ENCODE measurements around the gene COX10. TPM values are rescaled to one million over a fixed set of nuclear protein-coding genes. Genes with fewer than 3 reads are reported as not detected.
A peak's percentile ranks its signal among the peaks of the same experiment; 100 is the strongest.

COX10 gene
- total RNA-seq, 1 donor from 2014 or later, result 41.7 TPM

DNA sequence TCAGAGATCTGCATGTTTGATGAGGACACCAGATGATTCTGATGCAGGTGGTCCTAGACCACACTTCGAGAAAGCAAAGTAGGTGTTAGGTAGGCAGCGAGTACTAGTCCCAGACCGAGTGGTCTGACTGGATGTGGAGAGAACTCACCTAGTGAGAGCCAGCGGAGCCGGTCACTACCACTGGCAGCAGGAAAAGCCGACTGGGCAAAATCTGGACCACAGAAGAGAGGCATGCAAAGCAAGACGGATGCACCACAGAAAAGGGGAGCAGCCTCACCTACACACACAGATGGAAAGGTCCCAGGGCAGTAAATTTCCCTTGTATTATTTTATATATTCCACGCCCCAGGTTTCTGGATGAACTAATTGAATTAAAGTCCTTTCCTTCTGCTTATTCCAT is 13.5 kb downstream of the COX10 start:
- intact Hi-C loops (cut with micrococcal nuclease), result no loop called here
- DNase-seq (ENCODE audit: low spot score), result no peak
- Mint-ChIP-seq H3K27me3 (ENCODE audit: insufficient read depth) (no peaks in the 10 kb centered on the region), H3K36me3 (ENCODE audit: low read depth) (peaks cover 48% of the 10 kb centered on the region), H3K4me1 (ENCODE audit: low read depth) (peaks cover 54% of the 10 kb centered on the region), H3K4me3 (no peak overlapping the region), H3K27ac (peak overlapping the region; percentile 6), H3K9me3 (no peaks in the 10 kb centered on the region)

DNA sequence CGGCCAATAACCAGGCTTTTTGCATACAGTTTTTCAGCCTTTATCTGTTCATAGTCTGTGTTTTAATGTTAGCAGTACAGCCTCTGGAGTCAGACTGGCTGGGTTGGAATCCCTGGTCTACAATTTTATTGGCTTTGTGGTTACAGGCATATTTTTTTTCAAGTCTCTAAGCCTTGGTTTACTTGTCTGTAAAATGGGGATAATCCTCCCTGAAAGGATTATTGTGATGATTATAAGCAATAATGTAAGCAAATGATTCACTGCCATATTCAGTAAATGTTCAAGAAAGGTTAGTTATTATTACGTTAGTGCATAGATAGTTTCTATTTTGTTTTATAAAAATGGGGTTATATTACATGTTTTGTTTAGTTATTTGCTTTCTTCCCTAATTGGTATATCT is 15.7 kb downstream of the COX10 start:
- Mint-ChIP-seq H3K4me3 (no peak overlapping the region), H3K27me3 (ENCODE audit: insufficient read depth) (no peaks in the 10 kb centered on the region), H3K4me1 (ENCODE audit: low read depth) (peaks cover 58% of the 10 kb centered on the region), H3K36me3 (ENCODE audit: low read depth) (peaks cover 47% of the 10 kb centered on the region), H3K9me3 (no peaks in the 10 kb centered on the region), H3K27ac (no peak overlapping the region)
- intact Hi-C loops (cut with micrococcal nuclease), result no loop called here
- no peak for DNase-seq (ENCODE audit: low spot score)

DNA sequence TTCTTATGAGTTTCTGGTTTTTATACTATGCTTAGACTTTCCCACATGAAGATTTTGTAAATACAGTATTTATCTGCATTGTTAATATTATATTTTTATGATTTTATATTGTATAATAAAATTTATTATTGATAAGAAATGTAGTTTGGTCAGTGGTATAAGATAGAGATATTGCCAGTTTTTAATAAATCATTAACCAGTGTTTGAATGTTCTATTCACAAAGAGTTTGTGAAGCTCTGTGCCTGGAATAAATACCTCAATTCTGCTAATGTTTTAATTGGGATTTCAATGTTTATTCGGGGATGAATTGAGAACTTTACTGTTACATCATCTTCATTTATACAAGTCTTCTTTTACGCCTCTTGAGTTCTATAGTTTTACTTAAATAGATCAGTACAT is 16.9 kb downstream of the COX10 start:
- Mint-ChIP-seq H3K27me3 (ENCODE audit: insufficient read depth) (no peaks in the 10 kb centered on the region), H3K36me3 (ENCODE audit: low read depth) (peaks cover 39% of the 10 kb centered on the region), H3K4me3 (no peak overlapping the region), H3K9me3 (no peaks in the 10 kb centered on the region), H3K4me1 (ENCODE audit: low read depth) (peaks cover 54% of the 10 kb centered on the region), H3K27ac (no peak overlapping the region)
- intact Hi-C loops (cut with micrococcal nuclease), result no loop called here
- no peak for DNase-seq (ENCODE audit: low spot score)

DNA sequence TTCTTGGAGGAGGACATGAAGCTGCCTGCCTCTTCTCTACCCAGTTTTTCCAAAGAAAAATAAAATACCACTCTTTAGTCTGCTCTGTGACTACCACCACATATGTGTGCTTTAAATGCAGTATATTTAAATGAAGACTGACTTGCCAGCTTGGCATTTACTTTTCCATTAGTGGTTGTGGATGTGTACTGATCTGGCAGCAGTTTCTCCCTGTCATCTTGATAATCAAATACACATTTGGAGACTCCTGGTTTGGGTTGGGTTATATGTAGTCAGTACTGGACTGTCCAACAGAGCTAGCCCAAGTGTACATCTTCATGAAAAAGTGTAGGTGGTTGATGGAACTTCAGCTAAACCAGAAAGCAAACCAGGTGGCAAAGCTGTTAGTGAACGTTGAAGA is 19.9 kb downstream of the COX10 start:
- DNase-seq (ENCODE audit: low spot score), result no peak
- intact Hi-C loops (cut with micrococcal nuclease), result no loop called here
- Mint-ChIP-seq H3K27ac (no peak overlapping the region), H3K36me3 (ENCODE audit: low read depth) (peaks cover 28% of the 10 kb centered on the region), H3K9me3 (no peaks in the 10 kb centered on the region), H3K27me3 (ENCODE audit: insufficient read depth) (no peaks in the 10 kb centered on the region), H3K4me3 (no peak overlapping the region), H3K4me1 (ENCODE audit: low read depth) (peaks cover 62% of the 10 kb centered on the region)

DNA sequence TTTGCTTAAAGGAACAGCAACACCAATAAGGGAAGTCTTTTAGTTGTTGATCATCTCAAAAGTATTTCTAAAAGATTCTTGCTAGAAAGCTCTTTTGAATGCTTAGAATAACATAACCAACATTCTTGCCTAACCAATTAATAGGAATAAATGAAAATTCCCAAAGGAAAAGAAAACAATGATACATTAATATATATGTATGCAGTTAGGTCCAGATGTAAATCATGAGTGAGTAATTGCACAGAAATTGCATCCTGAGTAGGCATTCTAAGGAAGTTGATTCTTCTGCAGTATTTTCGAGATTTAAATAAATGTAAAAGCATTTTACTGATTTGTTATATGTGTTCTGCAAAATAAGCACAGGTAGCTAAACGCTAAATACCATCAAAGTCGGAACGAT is 22.1 kb downstream of the COX10 start:
- Mint-ChIP-seq H3K9me3 (no peaks in the 10 kb centered on the region), H3K27ac (no peak overlapping the region), H3K4me3 (no peak overlapping the region), H3K4me1 (ENCODE audit: low read depth) (peaks cover 75% of the 10 kb centered on the region), H3K27me3 (ENCODE audit: insufficient read depth) (no peaks in the 10 kb centered on the region), H3K36me3 (ENCODE audit: low read depth) (peaks cover 35% of the 10 kb centered on the region)
- DNase-seq (ENCODE audit: low spot score), result no peak
- intact Hi-C loops (cut with micrococcal nuclease), result no loop called here

- intact Hi-C loops (cut with micrococcal nuclease), result no loop called here
- Mint-ChIP-seq H3K4me1 (ENCODE audit: low read depth) (peaks cover 61% of the 10 kb centered on the region), H3K27ac (no peak overlapping the region), H3K36me3 (ENCODE audit: low read depth) (peaks cover 23% of the 10 kb centered on the region), H3K27me3 (ENCODE audit: insufficient read depth) (no peaks in the 10 kb centered on the region), H3K4me3 (no peak overlapping the region), H3K9me3 (no peaks in the 10 kb centered on the region)
- DNase-seq (ENCODE audit: low spot score), result no peak
Observed at GRCh38 chr17:14092808-14093207, 23.5 kb downstream of the COX10 start.

DNA sequence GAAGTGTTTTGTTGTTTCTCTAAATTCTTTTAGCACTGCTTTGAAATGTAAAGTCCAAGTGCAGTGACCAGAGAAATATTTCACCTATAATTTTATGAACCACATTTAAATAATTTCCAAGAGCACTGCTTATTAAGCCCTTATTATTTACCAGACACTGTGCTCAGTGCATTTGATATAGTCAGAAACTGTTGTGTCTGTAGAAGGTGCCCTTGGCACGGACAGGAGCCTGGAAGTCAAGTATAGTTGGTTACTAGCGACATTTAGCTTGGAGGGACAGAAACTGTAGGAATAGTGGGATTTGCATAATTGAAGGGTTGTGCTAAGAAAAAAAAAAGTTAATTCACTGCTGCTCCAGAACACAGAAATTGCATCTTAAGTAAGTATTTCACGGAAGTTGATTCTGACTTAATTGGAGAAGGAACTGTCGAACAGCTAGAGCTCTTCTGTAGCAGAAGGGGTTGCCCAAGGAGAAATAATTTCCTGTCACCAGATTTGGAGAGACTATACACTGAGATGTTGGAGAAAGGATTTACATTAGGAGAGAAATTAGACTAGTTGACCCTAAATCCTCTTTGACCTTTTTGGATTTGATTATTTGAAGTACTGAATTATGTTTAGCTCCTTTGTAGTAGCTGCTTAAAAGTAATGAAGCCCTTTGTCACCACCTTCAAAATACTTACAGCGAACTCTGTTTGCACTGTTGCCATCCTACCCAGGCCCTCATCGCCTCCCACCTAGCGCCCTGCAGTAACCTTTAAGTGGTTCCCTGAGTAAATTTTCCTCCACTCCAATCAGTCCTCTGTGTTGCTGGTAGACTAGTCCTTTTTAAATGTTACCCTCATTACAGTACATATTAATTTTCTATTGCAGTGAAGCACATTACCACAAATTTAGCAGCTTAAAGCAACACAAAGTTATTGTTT is 25.6 kb downstream of the COX10 start:
- Mint-ChIP-seq H3K27ac (no peak overlapping the region), H3K36me3 (ENCODE audit: low read depth) (peaks cover 12% of the 10 kb centered on the region), H3K27me3 (ENCODE audit: insufficient read depth) (no peaks in the 10 kb centered on the region), H3K4me1 (ENCODE audit: low read depth) (peaks cover 40% of the 10 kb centered on the region), H3K4me3 (no peak overlapping the region), H3K9me3 (no peaks in the 10 kb centered on the region)
- intact Hi-C loops (cut with micrococcal nuclease), result no loop called here
- DNase-seq (ENCODE audit: low spot score), result no peak

DNA sequence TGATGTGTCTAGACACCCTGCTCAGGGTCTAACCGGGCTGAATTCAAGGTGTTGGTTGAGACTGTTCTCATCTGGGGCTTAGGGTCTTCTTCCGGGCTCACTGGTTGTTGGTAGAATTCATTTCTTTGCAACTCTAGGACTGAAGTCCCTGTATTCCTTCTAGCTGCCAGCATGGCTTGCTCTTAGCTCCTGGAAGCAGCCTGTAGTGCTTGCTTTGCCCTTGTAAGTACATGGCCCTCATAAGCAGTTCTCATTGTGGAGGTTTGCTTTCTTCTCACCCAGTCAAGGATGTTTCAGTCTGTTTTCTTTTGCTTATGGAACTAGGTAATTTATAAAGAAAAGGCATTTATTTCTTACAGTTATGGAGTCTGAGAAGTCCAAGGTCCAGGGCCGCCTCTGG is 26.3 kb downstream of the COX10 start:
- H3K27me3 Mint-ChIP-seq (ENCODE audit: insufficient read depth), result no peaks in the 10 kb centered on the region
- H3K9me3 Mint-ChIP-seq, result no peaks in the 10 kb centered on the region
- H3K4me1 Mint-ChIP-seq (ENCODE audit: low read depth), result peaks cover 38% of the 10 kb centered on the region
- intact Hi-C loops (cut with micrococcal nuclease), result no loop called here
- DNase-seq (ENCODE audit: low spot score), result no peak
- no peak overlapping the region for H3K4me3 Mint-ChIP-seq
- H3K36me3 Mint-ChIP-seq (ENCODE audit: low read depth), result peaks cover 12% of the 10 kb centered on the region
- H3K27ac Mint-ChIP-seq, result no peak overlapping the region

DNA sequence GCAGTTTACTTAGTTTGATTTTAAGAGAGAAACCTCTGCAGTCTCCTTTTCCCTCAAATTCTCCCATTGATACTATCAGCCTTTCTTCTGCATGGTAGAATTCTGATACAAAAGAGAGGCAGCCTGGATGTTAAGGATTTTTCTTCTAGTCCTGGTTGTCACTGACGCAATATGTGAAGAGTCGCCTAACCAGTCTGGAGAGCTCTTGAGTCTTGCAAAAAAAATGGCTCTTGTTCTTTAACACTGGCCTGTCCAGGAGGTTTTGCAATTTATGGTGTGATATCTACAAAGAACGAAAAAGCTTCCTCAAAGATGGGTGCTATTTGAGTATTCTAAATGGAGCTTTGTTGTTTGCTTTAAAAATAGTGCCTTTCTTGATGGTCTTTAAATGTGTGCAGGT is 28.9 kb downstream of the COX10 start:
- Mint-ChIP-seq H3K27ac (no peak overlapping the region), H3K27me3 (ENCODE audit: insufficient read depth) (no peaks in the 10 kb centered on the region), H3K4me1 (ENCODE audit: low read depth) (peaks cover 21% of the 10 kb centered on the region), H3K4me3 (no peak overlapping the region), H3K9me3 (no peaks in the 10 kb centered on the region), H3K36me3 (ENCODE audit: low read depth) (peaks cover 22% of the 10 kb centered on the region)
- DNase-seq (ENCODE audit: low spot score), result no peak
- intact Hi-C loops (cut with micrococcal nuclease), result no loop called here

DNA sequence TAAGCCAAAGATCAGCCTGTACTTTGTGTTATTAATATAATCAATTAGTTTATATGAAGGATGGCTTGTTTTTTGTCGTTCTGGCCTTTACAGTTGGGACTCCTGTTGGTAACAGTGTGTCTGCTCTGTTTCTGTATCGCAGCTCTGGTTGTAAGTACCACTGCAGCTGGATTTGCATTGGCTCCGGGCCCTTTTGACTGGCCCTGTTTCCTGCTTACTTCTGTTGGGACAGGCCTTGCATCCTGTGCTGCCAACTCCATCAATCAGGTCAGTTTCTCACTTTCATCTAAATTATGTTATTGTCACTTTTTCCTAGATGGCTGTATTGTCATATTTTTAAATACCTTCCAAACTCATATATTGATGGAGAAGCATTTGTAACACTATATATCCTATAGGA is 32.7 kb downstream of the COX10 start:
- Mint-ChIP-seq H3K4me3 (no peak overlapping the region), H3K27me3 (ENCODE audit: insufficient read depth) (no peaks in the 10 kb centered on the region), H3K9me3 (no peaks in the 10 kb centered on the region), H3K27ac (no peak overlapping the region), H3K4me1 (ENCODE audit: low read depth) (peaks cover 13% of the 10 kb centered on the region), H3K36me3 (ENCODE audit: low read depth) (peaks cover 21% of the 10 kb centered on the region)
- intact Hi-C loops (cut with micrococcal nuclease), result no loop called here
- DNase-seq (ENCODE audit: low spot score), result no peak

DNA sequence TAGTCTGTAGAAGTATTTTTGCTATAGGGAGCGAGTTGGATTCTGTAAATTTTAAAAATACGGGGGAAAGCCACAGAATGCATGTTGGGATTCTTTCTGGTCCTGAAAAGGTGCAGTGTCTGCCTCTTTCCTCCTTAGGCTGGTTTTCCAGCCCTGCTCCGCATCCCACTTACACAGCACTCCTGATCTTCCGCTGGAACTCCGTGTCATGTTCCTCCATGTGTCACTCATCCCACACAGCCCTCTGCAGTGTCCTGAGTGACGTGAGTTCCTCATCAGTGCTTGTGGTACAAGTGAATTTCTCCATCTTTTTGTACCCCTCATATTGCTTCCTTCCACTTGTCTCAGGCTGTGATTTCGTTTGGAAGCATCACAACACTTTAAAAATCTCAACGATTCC is 34.5 kb downstream of the COX10 start:
- peaks cover 35% of the 10 kb centered on the region for H3K36me3 Mint-ChIP-seq (ENCODE audit: low read depth)
- DNase-seq (ENCODE audit: low spot score), result no peak

GRCh38 chr17:14104734-14105133 is 35.4 kb downstream of the COX10 start:
- H3K27me3 Mint-ChIP-seq (ENCODE audit: insufficient read depth), result no peaks in the 10 kb centered on the region
- H3K36me3 Mint-ChIP-seq (ENCODE audit: low read depth), result peaks cover 35% of the 10 kb centered on the region
- no peaks in the 10 kb centered on the region for H3K9me3 Mint-ChIP-seq
- intact Hi-C loops (cut with micrococcal nuclease), result no loop called here
- no peak overlapping the region for H3K27ac Mint-ChIP-seq
- H3K4me1 Mint-ChIP-seq (ENCODE audit: low read depth), result peaks cover 31% of the 10 kb centered on the region
- no peak overlapping the region for H3K4me3 Mint-ChIP-seq
- DNase-seq (ENCODE audit: low spot score), result no peak

More for the DNA sequence above, 34.5 kb downstream of the COX10 start:
- Mint-ChIP-seq H3K27me3 (ENCODE audit: insufficient read depth) (no peaks in the 10 kb centered on the region), H3K9me3 (no peaks in the 10 kb centered on the region), H3K4me3 (no peak overlapping the region), H3K27ac (no peak overlapping the region), H3K4me1 (ENCODE audit: low read depth) (peaks cover 31% of the 10 kb centered on the region)
- intact Hi-C loops (cut with micrococcal nuclease), result no loop called here

- H3K36me3 Mint-ChIP-seq (ENCODE audit: low read depth), result peaks cover 32% of the 10 kb centered on the region
- DNase-seq (ENCODE audit: low spot score), result no peak
- H3K4me1 Mint-ChIP-seq (ENCODE audit: low read depth), result peaks cover 44% of the 10 kb centered on the region
- intact Hi-C loops (cut with micrococcal nuclease), result loop anchor here (1.0 kb wide), 1 partner anchor 8 kb away; no protein-coding TSS in a partner anchor
- no peaks in the 10 kb centered on the region for H3K27me3 Mint-ChIP-seq (ENCODE audit: insufficient read depth)
- H3K4me3 Mint-ChIP-seq, result no peak overlapping the region
- no peak overlapping the region for H3K27ac Mint-ChIP-seq
- H3K9me3 Mint-ChIP-seq, result no peaks in the 10 kb centered on the region
Observed at GRCh38 chr17:14107889-14108288, 38.6 kb downstream of the COX10 start.
